Renal cortex interstitium (tissue), 15 donors: ENCODE data around the gene EEIG1. TPM values are rescaled to one million over a fixed set of nuclear protein-coding genes. Genes with fewer than 3 reads are reported as not detected.
A peak's percentile ranks its signal among the peaks of the same experiment; 100 is the strongest.
"Not testable (repeated sequence)": the region's sequence is repeated elsewhere in the genome, so short reads cannot be mapped to it uniquely, and the experiment has no call there.

Experiments
- DNase-seq, 11 donors: peaks; one replicate each; pipeline ENCODE4 v3.0.0-alpha.2; 2013; ENCODE audit warnings: low read depth in 9 of 11, low spot score in 4 of 11; ENCODE audit errors: extremely low read depth in 1 of 11
- long read RNA-seq, 16 experiments: transcript quantifications; one replicate each; lab custom pipeline, GENCODE V29; 2026
- polyA plus RNA-seq, 3 donors: library from polyadenylated mRNA; unstranded; fragments of 120-200 nt; gene quantifications; one replicate each; pipeline ENCODE4 v1.2.1, GENCODE V29; 2013; ENCODE audit not compliant: insufficient read length in 3 of 3

The EEIG1 gene
- polyA plus RNA-seq: 10 to 100 TPM; 31.5 to 35.0 (median 34.1) TPM
- long read RNA-seq, donor 1, full-length matches to known transcripts: 4 of 4 reads
- long read RNA-seq, donor 1, partial matches to known transcripts: 0 of 4 reads
- long read RNA-seq, donor 1, other reads (novel, unspliced or antisense): 0 of 4 reads
- long read RNA-seq, donor 2, full-length matches to known transcripts: 8 of 13 reads
- long read RNA-seq, donor 2, partial matches to known transcripts: 5 of 13 reads
- long read RNA-seq, donor 2, other reads (novel, unspliced or antisense): 0 of 13 reads
- long read RNA-seq, donor 3, full-length matches to known transcripts: 8 of 8 reads
- long read RNA-seq, donor 3, partial matches to known transcripts: 0 of 8 reads
- long read RNA-seq, donor 3, other reads (novel, unspliced or antisense): 0 of 8 reads
- long read RNA-seq, donor 4, full-length matches to known transcripts: 3 of 3 reads
- long read RNA-seq, donor 4, partial matches to known transcripts: 0 of 3 reads
- long read RNA-seq, donor 4, other reads (novel, unspliced or antisense): 0 of 3 reads
- long read RNA-seq, donor 5: 0 reads
- long read RNA-seq, donor 6, full-length matches to known transcripts: 3 of 3 reads
- long read RNA-seq, donor 6, partial matches to known transcripts: 0 of 3 reads
- long read RNA-seq, donor 6, other reads (novel, unspliced or antisense): 0 of 3 reads
- long read RNA-seq, donor 7, full-length matches to known transcripts: 3 of 3 reads
- long read RNA-seq, donor 7, partial matches to known transcripts: 0 of 3 reads
- long read RNA-seq, donor 7, other reads (novel, unspliced or antisense): 0 of 3 reads
- long read RNA-seq, donor 8, full-length matches to known transcripts: 9 of 15 reads
- long read RNA-seq, donor 8, partial matches to known transcripts: 6 of 15 reads
- long read RNA-seq, donor 8, other reads (novel, unspliced or antisense): 0 of 15 reads
- long read RNA-seq, donor 9, full-length matches to known transcripts: 6 of 6 reads
- long read RNA-seq, donor 9, partial matches to known transcripts: 0 of 6 reads
- long read RNA-seq, donor 9, other reads (novel, unspliced or antisense): 0 of 6 reads
- long read RNA-seq, donor 10, full-length matches to known transcripts: 5 of 5 reads
- long read RNA-seq, donor 10, partial matches to known transcripts: 0 of 5 reads
- long read RNA-seq, donor 10, other reads (novel, unspliced or antisense): 0 of 5 reads
- long read RNA-seq, donor 11, full-length matches to known transcripts: 9 of 9 reads
- long read RNA-seq, donor 11, partial matches to known transcripts: 0 of 9 reads
- long read RNA-seq, donor 11, other reads (novel, unspliced or antisense): 0 of 9 reads
- long read RNA-seq, donor 12, full-length matches to known transcripts: 2 of 15 reads
- long read RNA-seq, donor 12, partial matches to known transcripts: 13 of 15 reads
- long read RNA-seq, donor 12, other reads (novel, unspliced or antisense): 0 of 15 reads
- long read RNA-seq, donor 13: 0 reads
- long read RNA-seq, donor 14, full-length matches to known transcripts: 3 of 3 reads
- long read RNA-seq, donor 14, partial matches to known transcripts: 0 of 3 reads
- long read RNA-seq, donor 14, other reads (novel, unspliced or antisense): 0 of 3 reads
- long read RNA-seq, donor 15, full-length matches to known transcripts: 4 of 4 reads
- long read RNA-seq, donor 15, partial matches to known transcripts: 0 of 4 reads
- long read RNA-seq, donor 15, other reads (novel, unspliced or antisense): 0 of 4 reads
- long read RNA-seq, donor 16, full-length matches to known transcripts: 22 of 34 reads
- long read RNA-seq, donor 16, partial matches to known transcripts: 12 of 34 reads
- long read RNA-seq, donor 16, other reads (novel, unspliced or antisense): 0 of 34 reads

- peak; percentile 82 to 94 (median 91) for DNase-seq
These were observed at the start of gene EEIG1 for GRCh38 chr9:127980706-127981558. EEIG1 (minus strand) TSS chr9:127980989; CDS start chr9:127980137, 852 bp downstream.

- DNase-seq: no peak
These were observed 46.9 kb upstream of the EEIG1 start for GRCh38 chr9:128027705-128028104.

- no peak for DNase-seq
These were observed 46.2 kb upstream of the EEIG1 start for GRCh38 chr9:128026773-128027541.

- DNase-seq: no peak
These were observed 45.5 kb upstream of the EEIG1 start for GRCh38 chr9:128026255-128026772.

- DNase-seq: no peak
These were observed 44.9 kb upstream of the EEIG1 start for GRCh38 chr9:128025736-128026135.

GRCh38 chr9:128024761-128025308 is 44.0 kb upstream of the EEIG1 start:
- no peak for DNase-seq

GRCh38 chr9:128023671-128024070 is 42.9 kb upstream of the EEIG1 start:
- not testable (repeated sequence) for DNase-seq

- no peak for DNase-seq
These were observed 42.1 kb upstream of the EEIG1 start for GRCh38 chr9:128022886-128023285.

- no peak for DNase-seq
These were observed 40.3 kb upstream of the EEIG1 start for GRCh38 chr9:128021098-128021497.

GRCh38 chr9:128020692-128021091 is 39.9 kb upstream of the EEIG1 start:
- no peak for DNase-seq

- no peak for DNase-seq
These were observed 34.9 kb upstream of the EEIG1 start for GRCh38 chr9:128015696-128016095.

- DNase-seq: no peak
These were observed 30.5 kb upstream of the EEIG1 start for GRCh38 chr9:128011071-128011817.

- DNase-seq: no peak
These were observed 28.9 kb upstream of the EEIG1 start for GRCh38 chr9:128009639-128010038.

- DNase-seq: no peak
These were observed 27.4 kb upstream of the EEIG1 start for GRCh38 chr9:128008171-128008570.

- DNase-seq: peak; percentile 71 to 90 (median 78)
These were observed 26.9 kb upstream of the EEIG1 start for GRCh38 chr9:128007566-128008138.
